HepG2 (cell line): ENCODE measurements around the gene NCOA5. TPM values are rescaled to one million over a fixed set of nuclear protein-coding genes. Genes with fewer than 3 reads are reported as not detected.

Experiments used
- ARHGAP35 ChIP-seq: sonication (generic); formaldehyde crosslinking; IDR thresholded peaks from 2 replicates; pipeline ENCODE4 v1.9.0; 2022; ENCODE audit warnings: mild to moderate bottlenecking, inconsistent platforms, moderate library complexity, missing genetic modification reagents, borderline replicate concordance
- DMAP1 ChIP-seq: IDR thresholded peaks from 2 replicates; pipeline ENCODE4 v1.6.1; 2016
- DRAP1 ChIP-seq: IDR thresholded peaks from 2 replicates; pipeline ENCODE4 v1.6.1; 2016; ENCODE audit warnings: missing genetic modification reagents, missing compliant biosample characterization
- FOSL1 ChIP-seq: sonication (generic); formaldehyde crosslinking; IDR thresholded peaks from 2 replicates; pipeline ENCODE4 v1.9.0; 2021; ENCODE audit warnings: missing genetic modification reagents, borderline replicate concordance
- KAT7 ChIP-seq: IDR thresholded peaks from 2 replicates; pipeline ENCODE4 v1.6.1; 2018; ENCODE audit warnings: borderline replicate concordance, missing compliant biosample characterization
- MAF1 ChIP-seq: sonication (generic); formaldehyde crosslinking; IDR thresholded peaks from 2 replicates; pipeline ENCODE4 v1.5.0; 2020; ENCODE audit warnings: missing genetic modification reagents, borderline replicate concordance
- NR2C2 ChIP-seq: sonication (generic); formaldehyde crosslinking; IDR thresholded peaks from 2 replicates; pipeline ENCODE4 v1.4.0; 2020; ENCODE audit warnings: missing genetic modification reagents, mild to moderate bottlenecking, moderate library complexity, borderline replicate concordance
- ZBTB20 ChIP-seq: sonication (generic); formaldehyde crosslinking; IDR thresholded peaks from 2 replicates; pipeline ENCODE4 v1.8.1; 2023; ENCODE audit warnings: missing genetic modification reagents, low read depth, mild to moderate bottlenecking, borderline replicate concordance
- ZFP82 ChIP-seq: sonication (generic); formaldehyde crosslinking; IDR thresholded peaks from 2 replicates; pipeline ENCODE4 v1.5.1; 2020; ENCODE audit warnings: mild to moderate bottlenecking, missing genetic modification reagents, borderline replicate concordance
- ZNF10 ChIP-seq: sonication (generic); formaldehyde crosslinking; IDR thresholded peaks from 2 replicates; pipeline ENCODE4 v1.4.0; 2020; ENCODE audit warnings: mild to moderate bottlenecking, low read depth, missing genetic modification reagents, borderline replicate concordance
- ZNF510 ChIP-seq: sonication (generic); formaldehyde crosslinking; IDR thresholded peaks from 2 replicates; pipeline ENCODE4 v1.4.0; 2020; ENCODE audit warnings: low read depth, mild to moderate bottlenecking, missing genetic modification reagents
- ZNF564 ChIP-seq: sonication (generic); formaldehyde crosslinking; IDR thresholded peaks from 2 replicates; pipeline ENCODE4 v1.8.1; 2023; ENCODE audit warnings: mild to moderate bottlenecking, missing genetic modification reagents
- ZNF674 ChIP-seq: sonication (generic); formaldehyde crosslinking; IDR thresholded peaks from 2 replicates; pipeline ENCODE4 v1.5.0; 2020; ENCODE audit warnings: low read depth, mild to moderate bottlenecking, missing genetic modification reagents
- ZNF788 ChIP-seq: sonication (generic); formaldehyde crosslinking; IDR thresholded peaks from 2 replicates; pipeline ENCODE4 v1.5.0; 2020; ENCODE audit warnings: mild to moderate bottlenecking, missing genetic modification reagents, borderline replicate concordance
- ZNF879 ChIP-seq: sonication (generic); formaldehyde crosslinking; IDR thresholded peaks from 2 replicates; pipeline ENCODE4 v1.8.1; 2023; ENCODE audit warnings: missing genetic modification reagents
- ZNF891 ChIP-seq: sonication (generic); formaldehyde crosslinking; IDR thresholded peaks from 2 replicates; pipeline ENCODE4 v1.5.0; 2020; ENCODE audit warnings: mild to moderate bottlenecking, missing genetic modification reagents
- polyA plus RNA-seq, 8 experiments: library from polyadenylated mRNA; depleted of rRNA in 3 of 8; stranded (reverse) in 7 of 8; unstranded in 1 of 8; fragments of >200 nt; fragmentation: Illumina TruSeq in 4 of 8; extraction: Trizol in 4 of 8; gene quantifications; 2 replicates each; pipeline versions ENCODE4 v1.2.1 to v1.2.3, GENCODE V29; 2011 to 2016; ENCODE audit warnings: low read depth in 4 of 8, missing spikeins in 1 of 8, mixed read lengths in 1 of 8; ENCODE audit not compliant: insufficient read depth in 1 of 8
- total RNA-seq, 5 experiments: library from RNA; depleted of rRNA; stranded (reverse); fragments of >200 nt; fragmentation: Illumina TruSeq; extraction: Trizol; gene quantifications; 2 replicates each; pipeline ENCODE4 v1.2.3, GENCODE V29; 2016; ENCODE audit warnings: low read depth in 1 of 5
- TF ChIP-seq, protein P1 (sequence below): sonication (generic); formaldehyde crosslinking; conservative IDR thresholded peaks from 2 replicates; pipeline ENCODE4 v1.5.0; 2020; ENCODE audit warnings: missing genetic modification reagents
- TF ChIP-seq, protein P2 (sequence below): sonication (generic); formaldehyde crosslinking; IDR thresholded peaks from 2 replicates; pipeline ENCODE4 v1.5.0; 2020; ENCODE audit warnings: mild to moderate bottlenecking, missing genetic modification reagents, borderline replicate concordance
- TF ChIP-seq, protein P3 (sequence below): sonication (generic); formaldehyde crosslinking; IDR thresholded peaks from 2 replicates; pipeline ENCODE4 v1.5.0; 2020; ENCODE audit warnings: missing genetic modification reagents, mild to moderate bottlenecking, borderline replicate concordance
- TF ChIP-seq, protein P4 (sequence below): sonication (generic); formaldehyde crosslinking; IDR thresholded peaks from 2 replicates; pipeline ENCODE4 v1.8.0; 2022; ENCODE audit warnings: mild to moderate bottlenecking, missing genetic modification reagents, borderline replicate concordance
- TF ChIP-seq, protein P5 (sequence below): sonication (generic); formaldehyde crosslinking; IDR thresholded peaks from 2 replicates; pipeline ENCODE4 v1.8.0; 2022; ENCODE audit warnings: missing genetic modification reagents, mild to moderate bottlenecking, moderate library complexity, borderline replicate concordance

NCOA5 gene
- total and polyA plus RNA-seq, 2 of the 13 experiments (the other 11 are each of a cell fraction or from before 2014, with no cell fraction given): 16.5 to 28.4 TPM

- TF ChIP-seq, protein P1, sequence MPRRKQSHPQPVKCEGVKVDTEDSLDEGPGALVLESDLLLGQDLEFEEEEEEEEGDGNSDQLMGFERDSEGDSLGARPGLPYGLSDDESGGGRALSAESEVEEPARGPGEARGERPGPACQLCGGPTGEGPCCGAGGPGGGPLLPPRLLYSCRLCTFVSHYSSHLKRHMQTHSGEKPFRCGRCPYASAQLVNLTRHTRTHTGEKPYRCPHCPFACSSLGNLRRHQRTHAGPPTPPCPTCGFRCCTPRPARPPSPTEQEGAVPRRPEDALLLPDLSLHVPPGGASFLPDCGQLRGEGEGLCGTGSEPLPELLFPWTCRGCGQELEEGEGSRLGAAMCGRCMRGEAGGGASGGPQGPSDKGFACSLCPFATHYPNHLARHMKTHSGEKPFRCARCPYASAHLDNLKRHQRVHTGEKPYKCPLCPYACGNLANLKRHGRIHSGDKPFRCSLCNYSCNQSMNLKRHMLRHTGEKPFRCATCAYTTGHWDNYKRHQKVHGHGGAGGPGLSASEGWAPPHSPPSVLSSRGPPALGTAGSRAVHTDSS (CRISPR knock-in tag): no peak
- TF ChIP-seq, protein P2, sequence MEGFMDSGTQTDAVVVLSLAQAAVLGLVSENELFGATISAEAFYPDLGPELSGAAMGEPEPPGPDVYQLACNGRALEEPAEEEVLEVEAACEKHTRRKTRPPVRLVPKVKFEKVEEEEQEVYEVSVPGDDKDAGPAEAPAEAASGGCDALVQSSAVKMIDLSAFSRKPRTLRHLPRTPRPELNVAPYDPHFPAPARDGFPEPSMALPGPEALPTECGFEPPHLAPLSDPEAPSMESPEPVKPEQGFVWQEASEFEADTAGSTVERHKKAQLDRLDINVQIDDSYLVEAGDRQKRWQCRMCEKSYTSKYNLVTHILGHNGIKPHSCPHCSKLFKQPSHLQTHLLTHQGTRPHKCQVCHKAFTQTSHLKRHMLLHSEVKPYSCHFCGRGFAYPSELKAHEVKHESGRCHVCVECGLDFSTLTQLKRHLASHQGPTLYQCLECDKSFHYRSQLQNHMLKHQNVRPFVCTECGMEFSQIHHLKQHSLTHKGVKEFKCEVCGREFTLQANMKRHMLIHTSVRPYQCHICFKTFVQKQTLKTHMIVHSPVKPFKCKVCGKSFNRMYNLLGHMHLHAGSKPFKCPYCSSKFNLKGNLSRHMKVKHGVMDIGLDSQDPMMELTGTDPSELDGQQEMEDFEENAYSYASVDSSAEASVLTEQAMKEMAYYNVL (CRISPR knock-in tag): peak; percentile 54
- TF ChIP-seq, protein P3, sequence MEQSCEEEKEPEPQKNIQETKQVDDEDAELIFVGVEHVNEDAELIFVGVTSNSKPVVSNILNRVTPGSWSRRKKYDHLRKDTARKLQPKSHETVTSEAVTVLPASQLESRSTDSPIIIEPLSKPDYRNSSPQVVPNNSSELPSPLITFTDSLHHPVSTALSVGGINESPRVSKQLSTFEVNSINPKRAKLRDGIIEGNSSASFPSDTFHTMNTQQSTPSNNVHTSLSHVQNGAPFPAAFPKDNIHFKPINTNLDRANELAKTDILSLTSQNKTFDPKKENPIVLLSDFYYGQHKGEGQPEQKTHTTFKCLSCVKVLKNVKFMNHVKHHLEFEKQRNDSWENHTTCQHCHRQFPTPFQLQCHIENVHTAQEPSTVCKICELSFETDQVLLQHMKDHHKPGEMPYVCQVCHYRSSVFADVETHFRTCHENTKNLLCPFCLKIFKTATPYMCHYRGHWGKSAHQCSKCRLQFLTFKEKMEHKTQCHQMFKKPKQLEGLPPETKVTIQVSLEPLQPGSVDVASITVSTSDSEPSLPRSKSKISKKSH (CRISPR knock-in tag): 0 out of 2 replicates have a peak, but pooled peaks have one; percentile 90
- TF ChIP-seq, protein P4, sequence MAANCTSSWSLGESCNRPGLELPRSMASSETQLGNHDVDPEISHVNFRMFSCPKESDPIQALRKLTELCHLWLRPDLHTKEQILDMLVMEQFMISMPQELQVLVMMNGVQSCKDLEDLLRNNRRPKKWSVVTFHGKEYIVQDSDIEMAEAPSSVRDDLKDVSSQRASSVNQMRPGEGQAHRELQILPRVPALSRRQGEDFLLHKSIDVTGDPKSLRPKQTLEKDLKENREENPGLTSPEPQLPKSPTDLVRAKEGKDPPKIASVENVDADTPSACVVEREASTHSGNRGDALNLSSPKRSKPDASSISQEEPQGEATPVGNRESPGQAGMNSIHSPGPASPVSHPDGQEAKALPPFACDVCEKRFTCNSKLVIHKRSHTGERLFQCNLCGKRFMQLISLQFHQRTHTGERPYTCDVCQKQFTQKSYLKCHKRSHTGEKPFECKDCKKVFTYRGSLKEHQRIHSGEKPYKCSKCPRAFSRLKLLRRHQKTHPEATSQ: no peak
- TF ChIP-seq ZNF564 (CRISPR knock-in tag) (no peak), ZNF10 (no peak), DRAP1 (CRISPR knock-in tag) (no peak), ZFP82 (CRISPR knock-in tag) (no peak; the same call in 1 of the 2 replicates), ARHGAP35 (CRISPR knock-in tag) (no peak), FOSL1 (CRISPR knock-in tag) (no peak), ZNF674 (no peak; the same call in 1 of the 2 replicates), DMAP1 (no peak), KAT7 (CRISPR knock-in tag) (no peak), ZBTB20 (CRISPR knock-in tag) (no peak), ZNF879 (CRISPR knock-in tag) (0 out of 2 replicates have a peak, but pooled peaks have one; percentile 49), ZNF510 (CRISPR knock-in tag) (no peak), ZNF891 (CRISPR knock-in tag) (no peak), MAF1 (CRISPR knock-in tag) (no peak), NR2C2 (CRISPR knock-in tag) (no peak), ZNF788 (CRISPR knock-in tag) (peak; percentile 82)
- TF ChIP-seq, protein P5, sequence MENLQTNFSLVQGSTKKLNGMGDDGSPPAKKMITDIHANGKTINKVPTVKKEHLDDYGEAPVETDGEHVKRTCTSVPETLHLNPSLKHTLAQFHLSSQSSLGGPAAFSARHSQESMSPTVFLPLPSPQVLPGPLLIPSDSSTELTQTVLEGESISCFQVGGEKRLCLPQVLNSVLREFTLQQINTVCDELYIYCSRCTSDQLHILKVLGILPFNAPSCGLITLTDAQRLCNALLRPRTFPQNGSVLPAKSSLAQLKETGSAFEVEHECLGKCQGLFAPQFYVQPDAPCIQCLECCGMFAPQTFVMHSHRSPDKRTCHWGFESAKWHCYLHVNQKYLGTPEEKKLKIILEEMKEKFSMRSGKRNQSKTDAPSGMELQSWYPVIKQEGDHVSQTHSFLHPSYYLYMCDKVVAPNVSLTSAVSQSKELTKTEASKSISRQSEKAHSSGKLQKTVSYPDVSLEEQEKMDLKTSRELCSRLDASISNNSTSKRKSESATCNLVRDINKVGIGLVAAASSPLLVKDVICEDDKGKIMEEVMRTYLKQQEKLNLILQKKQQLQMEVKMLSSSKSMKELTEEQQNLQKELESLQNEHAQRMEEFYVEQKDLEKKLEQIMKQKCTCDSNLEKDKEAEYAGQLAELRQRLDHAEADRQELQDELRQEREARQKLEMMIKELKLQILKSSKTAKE (CRISPR knock-in tag): no peak
These were observed 670 bp downstream of the NCOA5 start (continued) for GRCh38 chr20:46089167-46089416.
